GM12801 (cell line): ENCODE data around the gene VWA7.

Experiments
- TF ChIP-seq, protein P1 (sequence below): IDR thresholded peaks from one replicate; pipeline ENCODE4 v1.5.1; 2011; ENCODE audit warnings: control low read depth; ENCODE audit not compliant: insufficient read length; ENCODE audit errors: extremely low read depth

The VWA7 gene

DNA sequence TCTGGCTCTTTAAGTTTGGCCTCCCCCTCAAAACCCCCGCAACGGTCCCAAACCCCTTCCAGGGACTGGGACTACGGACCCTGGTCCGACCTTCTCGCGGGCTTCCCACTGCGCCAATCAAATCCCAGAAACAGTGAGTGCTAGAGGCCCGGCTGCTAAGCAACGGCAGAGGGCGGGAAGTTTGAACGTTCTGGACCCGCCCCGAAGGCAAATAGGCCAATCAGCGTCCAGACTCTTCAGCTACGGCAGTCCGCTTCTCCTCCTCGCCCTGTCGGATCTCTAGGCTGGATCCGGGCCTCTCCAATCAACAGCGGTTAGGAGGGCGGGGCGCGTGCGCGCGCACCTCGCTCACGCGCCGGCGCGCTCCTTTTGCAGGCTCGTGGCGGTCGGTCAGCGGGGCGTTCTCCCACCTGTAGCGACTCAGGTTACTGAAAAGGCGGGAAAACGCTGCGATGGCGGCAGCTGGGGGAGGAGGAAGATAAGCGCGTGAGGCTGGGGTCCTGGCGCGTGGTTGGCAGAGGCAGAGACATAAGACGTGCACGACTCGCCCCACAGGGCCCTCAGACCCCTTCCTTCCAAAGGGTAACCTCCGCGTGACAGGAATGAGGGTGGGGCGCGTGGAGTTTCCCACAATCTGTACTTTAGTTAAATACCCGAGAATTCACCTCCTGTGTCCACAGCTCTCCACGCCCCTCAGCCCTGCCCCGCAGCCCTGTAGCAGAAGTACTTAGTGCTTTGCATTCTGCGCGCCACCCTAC lies 37.3 kb downstream of the VWA7 start, which contains the start of gene MSH5:
Gene MSH5 (plus strand): TSS at position 367 of the 758 bp plus-strand sequence. CDS start 462 bp downstream, outside the sequence.
- TF ChIP-seq, protein P1, sequence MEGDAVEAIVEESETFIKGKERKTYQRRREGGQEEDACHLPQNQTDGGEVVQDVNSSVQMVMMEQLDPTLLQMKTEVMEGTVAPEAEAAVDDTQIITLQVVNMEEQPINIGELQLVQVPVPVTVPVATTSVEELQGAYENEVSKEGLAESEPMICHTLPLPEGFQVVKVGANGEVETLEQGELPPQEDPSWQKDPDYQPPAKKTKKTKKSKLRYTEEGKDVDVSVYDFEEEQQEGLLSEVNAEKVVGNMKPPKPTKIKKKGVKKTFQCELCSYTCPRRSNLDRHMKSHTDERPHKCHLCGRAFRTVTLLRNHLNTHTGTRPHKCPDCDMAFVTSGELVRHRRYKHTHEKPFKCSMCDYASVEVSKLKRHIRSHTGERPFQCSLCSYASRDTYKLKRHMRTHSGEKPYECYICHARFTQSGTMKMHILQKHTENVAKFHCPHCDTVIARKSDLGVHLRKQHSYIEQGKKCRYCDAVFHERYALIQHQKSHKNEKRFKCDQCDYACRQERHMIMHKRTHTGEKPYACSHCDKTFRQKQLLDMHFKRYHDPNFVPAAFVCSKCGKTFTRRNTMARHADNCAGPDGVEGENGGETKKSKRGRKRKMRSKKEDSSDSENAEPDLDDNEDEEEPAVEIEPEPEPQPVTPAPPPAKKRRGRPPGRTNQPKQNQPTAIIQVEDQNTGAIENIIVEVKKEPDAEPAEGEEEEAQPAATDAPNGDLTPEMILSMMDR, result no peak

- TF ChIP-seq, protein P1, result no peak
Measured at GRCh38 chr6:31737991-31738979, 38.8 kb downstream of the VWA7 start.

DNA sequence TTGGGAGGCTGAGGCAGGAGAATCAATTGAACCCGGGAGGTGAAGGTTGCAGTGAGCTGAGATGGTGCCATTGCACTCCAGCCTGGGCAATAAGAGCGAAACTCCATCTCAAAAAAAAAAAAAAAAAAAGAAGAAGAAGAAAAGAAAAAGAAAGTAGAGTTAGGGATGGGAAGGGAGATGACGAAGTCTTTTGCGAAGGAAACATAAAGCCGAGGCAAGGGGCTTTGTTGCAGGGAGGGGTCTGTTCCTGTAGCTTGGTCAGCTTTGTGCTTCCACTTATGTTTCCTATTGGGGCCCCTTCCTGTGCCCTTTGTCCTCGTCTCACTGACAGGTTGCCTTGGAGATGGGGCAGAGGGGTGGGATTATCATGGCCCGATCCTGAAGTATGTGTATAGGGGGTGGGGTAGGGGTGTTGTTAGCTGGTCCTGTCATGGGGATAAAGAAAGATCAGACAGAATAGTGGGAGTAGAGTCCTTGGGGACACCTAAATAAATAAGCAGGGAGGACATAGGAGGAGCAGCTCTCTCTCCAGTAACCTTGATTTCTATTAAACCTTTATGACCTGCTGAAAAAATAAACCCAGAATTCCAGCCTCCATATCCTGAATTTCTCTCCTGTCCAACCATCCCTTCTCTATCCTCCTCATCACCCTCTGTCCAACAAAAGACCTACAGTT lies 39.7 kb downstream of the VWA7 start:
- TF ChIP-seq, protein P1, result no peak

DNA sequence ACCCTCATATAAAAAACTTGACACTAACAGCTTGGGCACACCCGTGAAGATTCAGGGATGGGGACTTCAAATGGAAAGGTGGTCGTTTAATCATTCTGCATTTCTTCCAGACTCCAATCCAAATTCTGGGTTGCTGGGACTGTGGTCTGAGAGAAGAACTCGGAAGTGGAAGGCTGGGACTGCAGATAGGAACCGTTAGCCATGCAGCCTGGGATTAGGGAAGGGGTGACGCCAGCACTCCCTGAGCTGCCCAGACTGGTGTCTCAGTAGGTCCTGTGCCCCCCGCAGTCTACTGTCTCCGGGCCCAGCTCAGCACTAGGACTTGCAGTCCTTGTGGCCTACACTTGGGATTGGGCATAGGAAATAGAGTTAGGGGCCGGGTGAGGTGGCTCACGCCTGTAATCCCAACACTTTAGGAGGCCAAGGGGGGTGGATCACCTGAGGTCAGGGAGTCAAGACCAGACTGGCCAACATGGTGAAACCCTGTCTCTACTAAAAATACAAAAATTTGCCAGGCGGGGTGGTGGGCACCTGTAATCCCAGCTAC lies 40.3 kb downstream of the VWA7 start:
- TF ChIP-seq, protein P1, result no peak

GRCh38 chr6:31736021-31736767 lies 40.9 kb downstream of the VWA7 start, which contains the start of gene CLIC1:
Gene CLIC1 (minus strand): TSS chr6:31736530. CDS start chr6:31736300, 230 bp downstream.
- TF ChIP-seq, protein P1, result no peak

DNA sequence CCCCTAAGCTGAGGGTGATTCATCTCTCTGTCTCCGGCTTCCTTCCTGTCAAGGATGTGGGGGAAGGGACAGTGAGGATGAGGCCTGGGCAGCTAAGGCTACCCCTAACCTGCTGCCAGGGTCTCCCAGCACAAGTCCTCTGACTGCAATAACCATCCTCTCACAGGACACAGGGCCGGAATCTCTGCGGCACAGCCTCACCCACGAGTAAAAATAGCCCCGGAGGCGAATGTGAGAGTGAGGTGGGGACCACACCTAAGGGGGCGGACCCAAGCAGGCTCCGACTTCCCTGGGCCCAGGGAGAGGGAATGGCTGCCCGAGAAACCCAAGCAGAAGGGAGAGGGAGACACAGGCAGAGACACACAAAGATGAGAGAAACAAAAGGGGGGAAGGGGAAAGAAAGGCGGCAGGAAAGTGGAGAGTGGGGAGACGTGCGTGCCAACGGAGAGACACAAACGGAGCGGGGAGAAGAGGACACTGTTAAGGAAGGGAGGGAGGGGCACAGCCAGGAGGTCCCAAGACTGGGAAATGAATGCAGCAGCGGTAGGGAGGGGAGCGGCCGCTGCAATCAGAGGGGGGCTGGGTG lies 42.2 kb downstream of the VWA7 start:
- TF ChIP-seq, protein P1, result no peak
